ENCODE results near the gene STIM1.

DNA sequence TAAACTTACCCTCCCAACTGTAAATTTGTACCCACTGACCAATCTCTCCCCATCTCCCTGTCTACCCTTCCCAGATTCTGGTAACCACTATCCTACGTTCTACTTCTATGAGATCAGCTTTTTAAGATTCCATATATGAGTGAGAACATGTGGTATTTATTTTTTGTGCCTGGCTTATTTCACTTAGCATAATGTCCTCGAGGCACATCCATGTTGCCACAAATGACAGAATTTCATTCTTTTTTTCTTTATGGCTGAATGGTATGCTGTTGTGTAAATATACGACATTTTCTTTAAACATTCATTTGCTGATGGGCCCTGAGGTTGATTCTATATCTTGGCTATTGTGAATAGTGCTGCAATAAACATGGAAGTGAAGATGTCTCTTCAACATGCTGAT lies 164.4 kb downstream of the STIM1 start:
- TF ChIP-seq CTCF (IDR thresholded peaks at IDR 0.05) (no peak), POLR2A (IDR thresholded peaks at IDR 0.05) (no peak)

Data from right lobe of liver (tissue), 4 donors.